ENCODE results near the gene SAMD1. TPM values are rescaled to one million over a fixed set of nuclear protein-coding genes. Genes with fewer than 3 reads are reported as not detected.
A peak's percentile ranks its signal among the peaks of the same experiment; 100 is the strongest.

Gene SAMD1
- 5.3 to 11.3 TPM (median 7.3 TPM) in 3 replicates for polyA plus RNA-seq
- 6.5 TPM for polyA plus RNA-seq (2011; ENCODE audit: low read depth)
- polyA plus RNA-seq (2011; cell fraction: cytosol; rRNA removed) = 5.3 and 11.3 TPM in 2 replicates
- 14.1 and 16.5 TPM in 2 replicates for polyA plus RNA-seq (2011; cell fraction: nucleus; rRNA removed)
- polyA plus RNA-seq (2012; ENCODE audit: low replicate concordance) = 13.6 and 19.5 TPM in 2 replicates
- polyA minus RNA-seq = 4.1 to 14.1 TPM (median 5.3 TPM) in 3 replicates
- polyA minus RNA-seq (2011; cell fraction: cytosol; rRNA and poly(A)+ RNA removed) = 15.9 TPM
- 5.1 and 5.6 TPM in 2 replicates for polyA minus RNA-seq (2011; cell fraction: nucleus; rRNA and poly(A)+ RNA removed)

- no peaks in the 10 kb centered on the region for H3K27me3 ChIP-seq (ENCODE audit: control insufficient read depth, extremely low read depth, insufficient read depth, low read length)
- peaks cover 4 to 5% of the 10 kb centered on the region in 2 experiments for H3K36me3 ChIP-seq (ENCODE audit: control insufficient read depth in 2 of 2, extremely low read depth in 1 of 2, insufficient read depth in 2 of 2, low read length in 2 of 2)
- FAIRE-seq = no peak
- H2AFZ ChIP-seq (ENCODE audit: control insufficient read depth, low read length) = peak within 1 kb of the TSS; percentile 44
- TF ChIP-seq CTCF (optimal IDR thresholded peaks at IDR 0.05 in 1 of 3, IDR thresholded peaks at IDR 0.05 in 1 of 3, conservative IDR thresholded peaks at IDR 0.05 in 1 of 3; ENCODE audit: extremely low read depth in 1 of 3, insufficient read depth in 2 of 3, low read length in 3 of 3) (no peak), EZH2 (IDR thresholded peaks at IDR 0.05; ENCODE audit: low read length) (no peak)
- H3K27ac ChIP-seq (ENCODE audit: control insufficient read depth, insufficient read depth, low read length) = no peak within 1 kb of the TSS
- dilution Hi-C loops (cut with MboI; ENCODE audit: extremely low pct_ligation_motif_present, low sequenced_read_pairs) = no loop called here
- peak within 1 kb of the TSS; percentile 93 for H3K4me2 ChIP-seq (ENCODE audit: control insufficient read depth, extremely low read depth, insufficient read depth, low read depth, low read length)
- DNase-seq (ENCODE audit: low read depth, low spot score) = no peak
- H3K9me1 ChIP-seq (ENCODE audit: control insufficient read depth, extremely low read depth, insufficient read depth, low read length) = no peaks in the 10 kb centered on the region
- peak within 1 kb of the TSS; percentile 58 to 80 (median 71) for H3K4me3 ChIP-seq (ENCODE audit: control insufficient read depth in 2 of 3, extremely low read depth in 1 of 3, insufficient read depth in 2 of 3, low read depth in 1 of 3, low read length in 3 of 3)
- peaks cover 5% of the 10 kb centered on the region for H3K9me3 ChIP-seq (ENCODE audit: control insufficient read depth, low read depth, low read length)
- no peaks in the 10 kb centered on the region for H3K79me2 ChIP-seq (ENCODE audit: control insufficient read depth, insufficient read depth, low read length)
- H4K20me1 ChIP-seq (ENCODE audit: control insufficient read depth, extremely low read depth, insufficient read depth, low read length) = no peaks in the 10 kb centered on the region
- peak within 1 kb of the TSS; percentile 62 for H3K9ac ChIP-seq (ENCODE audit: control insufficient read depth, extremely low read depth, insufficient read depth, low read length)
- H3K4me1 ChIP-seq (ENCODE audit: control insufficient read depth, extremely low read depth, insufficient read depth, low read length) = no peaks in the 10 kb centered on the region
Measured at GRCh38 chr19:14090509-14091080, at the start of gene SAMD1. Gene SAMD1 (minus strand): TSS chr19:14090751.

- Histone ChIP-seq H2AFZ (ENCODE audit: control insufficient read depth, low read length) (no peak overlapping the region), H3K79me2 (ENCODE audit: control insufficient read depth, insufficient read depth, low read length) (peaks cover 8% of the 10 kb centered on the region), H3K9ac (ENCODE audit: control insufficient read depth, extremely low read depth, insufficient read depth, low read length) (no peak overlapping the region), H3K27me3 (ENCODE audit: control insufficient read depth, extremely low read depth, insufficient read depth, low read length) (no peaks in the 10 kb centered on the region), H4K20me1 (ENCODE audit: control insufficient read depth, extremely low read depth, insufficient read depth, low read length) (no peaks in the 10 kb centered on the region), H3K36me3 (ENCODE audit: control insufficient read depth in 2 of 2, extremely low read depth in 1 of 2, insufficient read depth in 2 of 2, low read length in 2 of 2) (no peaks in the 10 kb centered on the region), H3K27ac (ENCODE audit: control insufficient read depth, insufficient read depth, low read length) (no peak overlapping the region), H3K9me3 (ENCODE audit: control insufficient read depth, low read depth, low read length) (no peaks in the 10 kb centered on the region), H3K4me3 (ENCODE audit: control insufficient read depth in 2 of 3, extremely low read depth in 1 of 3, insufficient read depth in 2 of 3, low read depth in 1 of 3, low read length in 3 of 3) (no peak overlapping the region), H3K9me1 (ENCODE audit: control insufficient read depth, extremely low read depth, insufficient read depth, low read length) (peaks cover 2% of the 10 kb centered on the region), H3K4me2 (ENCODE audit: control insufficient read depth, extremely low read depth, insufficient read depth, low read depth, low read length) (peak overlapping the region; percentile 13), H3K4me1 (ENCODE audit: control insufficient read depth, extremely low read depth, insufficient read depth, low read length) (peaks cover 13% of the 10 kb centered on the region)
- FAIRE-seq (no peak), DNase-seq (ENCODE audit: low read depth, low spot score) (no peak)
- dilution Hi-C loops (cut with MboI; ENCODE audit: extremely low pct_ligation_motif_present, low sequenced_read_pairs) = no loop called here
- TF ChIP-seq CTCF (optimal IDR thresholded peaks at IDR 0.05 in 1 of 3, IDR thresholded peaks at IDR 0.05 in 1 of 3, conservative IDR thresholded peaks at IDR 0.05 in 1 of 3; ENCODE audit: extremely low read depth in 1 of 3, insufficient read depth in 2 of 3, low read length in 3 of 3) (no peak), EZH2 (IDR thresholded peaks at IDR 0.05; ENCODE audit: low read length) (no peak)
Measured at GRCh38 chr19:14139944-14140343, 49.4 kb upstream of the SAMD1 start.
